KMS-11 (cell line): ENCODE data around the gene MGRN1.

Experiments
- H2AFZ ChIP-seq: fragments of 200-600 bp; sonication (generic); 2 replicates; pipeline ENCODE4 v1.6.1; 2016; ENCODE audit warnings: antibody characterized with exemption, mixed run types, low read depth
- H3K27ac ChIP-seq: fragments of 200-600 bp; sonication (generic); 2 replicates; pipeline ENCODE4 v1.6.1; 2016; ENCODE audit warnings: mild to moderate bottlenecking, mixed run types
- H3K27me3 ChIP-seq: fragments of 200-600 bp; sonication (generic); 2 replicates; pipeline ENCODE4 v1.6.1; 2017; ENCODE audit warnings: mild to moderate bottlenecking, low read depth, mixed run types, moderate library complexity; ENCODE audit not compliant: insufficient read depth
- H3K36me3 ChIP-seq: fragments of 200-600 bp; sonication (generic); 2 replicates; pipeline ENCODE4 v1.6.1; 2017; ENCODE audit warnings: mild to moderate bottlenecking, mixed run types; ENCODE audit not compliant: insufficient read depth
- H3K4me1 ChIP-seq: fragments of 200-600 bp; sonication (generic); 2 replicates; pipeline ENCODE4 v1.6.1; 2016; ENCODE audit warnings: mild to moderate bottlenecking, low read depth, mixed run types; ENCODE audit not compliant: poor library complexity, severe bottlenecking
- H3K4me2 ChIP-seq: fragments of 200-600 bp; sonication (generic); 2 replicates; pipeline ENCODE4 v1.7.0; 2016; ENCODE audit warnings: mild to moderate bottlenecking, mixed run types
- H3K4me3 ChIP-seq: fragments of 200-600 bp; sonication (generic); IDR thresholded peaks from 2 replicates; pipeline ENCODE4 v1.6.1; 2017; ENCODE audit warnings: low read depth, low read length, mixed read lengths; ENCODE audit not compliant: insufficient read depth
- H3K79me2 ChIP-seq: fragments of 200-600 bp; sonication (generic); 2 replicates; pipeline ENCODE4 v1.6.1; 2016; ENCODE audit warnings: low read depth, mixed run types; ENCODE audit not compliant: insufficient read depth
- H3K9ac ChIP-seq: fragments of 200-600 bp; sonication (generic); 2 replicates; pipeline ENCODE4 v1.6.1; 2016; ENCODE audit warnings: mild to moderate bottlenecking, mixed run types
- H4K20me1 ChIP-seq: fragments of 200-600 bp; sonication (generic); 2 replicates; pipeline ENCODE4 v1.6.1; 2016; ENCODE audit warnings: mild to moderate bottlenecking, mixed run types; ENCODE audit not compliant: insufficient read depth
- CTCF ChIP-seq: fragments of 200-600 bp; sonication (generic); conservative IDR thresholded peaks from 2 replicates; pipeline ENCODE4 v1.6.1; 2017; ENCODE audit warnings: low read depth, mild to moderate bottlenecking, antibody characterized with exemption, low read length, moderate library complexity, mixed read lengths

MGRN1 gene

GRCh38 chr16:4690946-4691665, 66.5 kb downstream of the MGRN1 start:
- Histone ChIP-seq H3K79me2 (peaks cover 7% of the 10 kb centered on the region; the same call in 1 of the 2 replicates), H4K20me1 (no peaks in the 10 kb centered on the region), H3K9ac (no peak overlapping the region), H3K4me1 (peaks cover 13% of the 10 kb centered on the region), H3K27me3 (no peaks in the 10 kb centered on the region), H3K36me3 (peaks cover 1% of the 10 kb centered on the region; the same call in 1 of the 2 replicates), H3K4me3 (no peak overlapping the region), H3K4me2 (no peak overlapping the region), H2AFZ (no peak overlapping the region), H3K27ac (no peak overlapping the region)
- TF ChIP-seq CTCF = no peak

- H2AFZ ChIP-seq = no peak overlapping the region
- H3K4me3 ChIP-seq = no peak overlapping the region
- H3K4me2 ChIP-seq = peak overlapping the region; percentile 75
- peaks cover 4% of the 10 kb centered on the region; the same call in 1 of the 2 replicates for H3K36me3 ChIP-seq
- no peak overlapping the region for H3K27ac ChIP-seq
- H4K20me1 ChIP-seq = no peaks in the 10 kb centered on the region
- H3K9ac ChIP-seq = no peak overlapping the region
- TF ChIP-seq CTCF = no peak
- H3K4me1 ChIP-seq = peaks cover 13% of the 10 kb centered on the region
- H3K79me2 ChIP-seq = peaks cover 7% of the 10 kb centered on the region; the same call in 1 of the 2 replicates
- H3K27me3 ChIP-seq = no peaks in the 10 kb centered on the region
Measured at GRCh38 chr16:4691666-4692412, 67.2 kb downstream of the MGRN1 start.

GRCh38 chr16:4692460-4693295, 68.1 kb downstream of the MGRN1 start:
- Histone ChIP-seq H3K4me3 (no peak overlapping the region), H2AFZ (peak overlapping the region; percentile 58), H3K36me3 (peaks cover 4% of the 10 kb centered on the region; the same call in 1 of the 2 replicates), H4K20me1 (no peaks in the 10 kb centered on the region), H3K9ac (peak overlapping the region; percentile 82; the same call in 1 of the 2 replicates), H3K79me2 (peaks cover 7% of the 10 kb centered on the region; the same call in 1 of the 2 replicates), H3K27ac (no peak overlapping the region), H3K27me3 (no peaks in the 10 kb centered on the region), H3K4me2 (peak overlapping the region; percentile 75), H3K4me1 (peaks cover 13% of the 10 kb centered on the region)
- no peak for TF ChIP-seq CTCF

DNA sequence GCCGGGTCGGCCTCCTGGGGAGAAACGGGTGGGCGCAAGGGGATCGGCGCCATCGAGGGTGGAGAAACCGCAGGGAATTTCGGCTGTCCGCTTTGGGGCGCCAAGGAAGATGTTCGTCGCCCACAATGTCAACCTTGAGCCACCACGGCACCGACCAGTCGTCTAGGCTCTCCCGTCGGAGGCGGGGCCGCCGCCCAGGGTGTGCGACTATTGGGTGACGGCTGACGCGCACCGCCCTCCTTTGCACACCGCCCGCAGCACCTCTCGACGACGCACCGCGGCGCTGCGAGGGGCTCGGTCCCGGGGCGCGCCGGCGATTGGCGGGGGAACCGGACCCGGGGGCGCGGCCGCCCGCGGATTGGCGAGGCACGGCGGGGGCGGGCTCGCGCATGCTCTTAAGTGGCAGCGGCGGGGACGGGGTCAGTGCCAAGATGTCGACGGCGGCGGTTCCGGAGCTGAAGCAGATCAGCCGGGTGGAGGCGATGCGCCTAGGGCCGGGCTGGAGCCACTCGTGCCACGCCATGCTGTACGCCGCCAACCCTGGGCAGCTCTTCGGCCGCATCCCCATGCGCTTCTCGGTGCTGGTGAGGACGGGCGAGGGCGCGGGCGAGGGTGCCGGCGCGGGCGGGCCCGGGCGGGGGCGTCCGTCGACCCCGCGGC, 68.8 kb downstream of the MGRN1 start, which contains the start of gene NUDT16L1:
NUDT16L1 (plus strand) TSS at position 267 of the 660 bp plus-strand sequence; CDS start at position 432, 165 bp downstream.
- Histone ChIP-seq H3K79me2 (peaks cover 7% of the 10 kb centered on the region; the same call in 1 of the 2 replicates), H3K4me2 (peak within 1 kb of the TSS; percentile 75), H3K9ac (peak within 1 kb of the TSS; percentile 82), H3K4me1 (peaks cover 13% of the 10 kb centered on the region), H3K4me3 (no peak within 1 kb of the TSS), H4K20me1 (no peaks in the 10 kb centered on the region), H2AFZ (peak within 1 kb of the TSS; percentile 58), H3K36me3 (peaks cover 4% of the 10 kb centered on the region; the same call in 1 of the 2 replicates), H3K27me3 (no peaks in the 10 kb centered on the region), H3K27ac (peak within 1 kb of the TSS; percentile 53; the same call in 1 of the 2 replicates)
- no peak for TF ChIP-seq CTCF
